HepG2 (cell line): ENCODE data around the gene TXN2. TPM values are rescaled to one million over a fixed set of nuclear protein-coding genes. Genes with fewer than 3 reads are reported as not detected.

Source experiments
- ATAD3A ChIP-seq: sonication (generic); formaldehyde crosslinking; IDR thresholded peaks from 2 replicates; pipeline ENCODE4 v1.4.0; 2020; ENCODE audit warnings: missing genetic modification reagents
- BRF2 ChIP-seq: sonication (generic); formaldehyde crosslinking; IDR thresholded peaks from 2 replicates; pipeline ENCODE4 v1.8.1; 2022; ENCODE audit warnings: mild to moderate bottlenecking, missing genetic modification reagents
- CAMTA2 ChIP-seq: sonication (generic); formaldehyde crosslinking; IDR thresholded peaks from 2 replicates; pipeline ENCODE4 v1.4.0; 2020; ENCODE audit warnings: mild to moderate bottlenecking, missing genetic modification reagents, borderline replicate concordance
- GZF1 ChIP-seq: sonication (generic); formaldehyde crosslinking; IDR thresholded peaks from 2 replicates; pipeline ENCODE4 v1.5.1; 2020; ENCODE audit warnings: mild to moderate bottlenecking, missing genetic modification reagents
- JARID2 ChIP-seq: sonication (generic); formaldehyde crosslinking; IDR thresholded peaks from 2 replicates; pipeline ENCODE4 v1.8.1; 2023; ENCODE audit warnings: missing genetic modification reagents, inconsistent platforms; ENCODE audit not compliant: insufficient replicate concordance
- KAT7 ChIP-seq: IDR thresholded peaks from 2 replicates; pipeline ENCODE4 v1.6.1; 2018; ENCODE audit warnings: borderline replicate concordance, missing compliant biosample characterization
- MAFF ChIP-seq: IDR thresholded peaks from 2 replicates; pipeline ENCODE4 v1.6.1; 2011; ENCODE audit warnings: low read depth, low read length, improper control_type of control experiment
- MIXL1 ChIP-seq: IDR thresholded peaks from 2 replicates; pipeline ENCODE4 v1.6.1; 2016
- NFYB ChIP-seq: sonication (generic); formaldehyde crosslinking; IDR thresholded peaks from 2 replicates; pipeline ENCODE4 v1.4.0; 2020; ENCODE audit warnings: missing genetic modification reagents
- TBX3 ChIP-seq: fragments of 450-650 bp; IDR thresholded peaks from 2 replicates; pipeline ENCODE4 v1.6.1; 2017; ENCODE audit warnings: antibody characterized with exemption, mild to moderate bottlenecking, inconsistent platforms, borderline replicate concordance
- TP53 ChIP-seq: sonication (generic); formaldehyde crosslinking; conservative IDR thresholded peaks from 2 replicates; pipeline ENCODE4 v1.4.0; 2020; ENCODE audit warnings: missing genetic modification reagents
- ZFP36L2 ChIP-seq: sonication (generic); formaldehyde crosslinking; IDR thresholded peaks from 2 replicates; pipeline ENCODE4 v1.4.0; 2020; ENCODE audit warnings: missing genetic modification reagents
- ZFYVE20 ChIP-seq: sonication (generic); formaldehyde crosslinking; IDR thresholded peaks from 2 replicates; pipeline ENCODE4 v1.8.0; 2023; ENCODE audit warnings: low read depth, mild to moderate bottlenecking, moderate library complexity, missing genetic modification reagents, borderline replicate concordance
- ZNF143 ChIP-seq: sonication (generic); formaldehyde crosslinking; IDR thresholded peaks from 2 replicates; pipeline ENCODE4 v1.4.0; 2020; ENCODE audit warnings: missing genetic modification reagents
- ZNF17 ChIP-seq: sonication (generic); formaldehyde crosslinking; IDR thresholded peaks from 2 replicates; pipeline ENCODE4 v1.5.0; 2020; ENCODE audit warnings: mild to moderate bottlenecking, missing genetic modification reagents
- ZNF207 ChIP-seq: fragments of 450-650 bp; IDR thresholded peaks from 2 replicates; pipeline ENCODE4 v1.6.1; 2016; ENCODE audit warnings: antibody characterized with exemption, borderline replicate concordance
- ZNF232 ChIP-seq: sonication (generic); formaldehyde crosslinking; IDR thresholded peaks from 2 replicates; pipeline ENCODE4 v1.4.0; 2020; ENCODE audit warnings: missing genetic modification reagents, borderline replicate concordance
- ZNF414 ChIP-seq: sonication (generic); formaldehyde crosslinking; IDR thresholded peaks from 2 replicates; pipeline ENCODE4 v1.5.0; 2020; ENCODE audit warnings: missing genetic modification reagents
- ZNF460 ChIP-seq: sonication (generic); formaldehyde crosslinking; IDR thresholded peaks from 2 replicates; pipeline ENCODE4 v1.5.1; 2020; ENCODE audit warnings: missing genetic modification reagents, mild to moderate bottlenecking, borderline replicate concordance
- ZNF569 ChIP-seq: sonication (generic); formaldehyde crosslinking; IDR thresholded peaks from 2 replicates; pipeline ENCODE4 v1.5.0; 2020; ENCODE audit warnings: mild to moderate bottlenecking, missing genetic modification reagents, moderate library complexity, borderline replicate concordance
- ZNF614 ChIP-seq: IDR thresholded peaks from 2 replicates; pipeline ENCODE4 v1.6.1; 2018; ENCODE audit warnings: missing biosample characterization, missing genetic modification reagents, inconsistent platforms, borderline replicate concordance
- ZNF747 ChIP-seq: sonication (generic); formaldehyde crosslinking; IDR thresholded peaks from 2 replicates; pipeline ENCODE4 v1.8.1; 2023; ENCODE audit warnings: missing genetic modification reagents, mild to moderate bottlenecking, borderline replicate concordance
- ZNF878 ChIP-seq: sonication (generic); formaldehyde crosslinking; IDR thresholded peaks from 2 replicates; pipeline ENCODE4 v1.8.1; 2023; ENCODE audit warnings: mild to moderate bottlenecking, missing genetic modification reagents, moderate library complexity
- polyA plus RNA-seq, 8 experiments: library from polyadenylated mRNA; depleted of rRNA in 3 of 8; stranded (reverse) in 7 of 8; unstranded in 1 of 8; fragments of >200 nt; fragmentation: Illumina TruSeq in 4 of 8; extraction: Trizol in 4 of 8; gene quantifications; 2 replicates each; pipeline versions ENCODE4 v1.2.1 to v1.2.3, GENCODE V29; 2011 to 2016; ENCODE audit warnings: low read depth in 4 of 8, missing spikeins in 1 of 8, mixed read lengths in 1 of 8; ENCODE audit not compliant: insufficient read depth in 1 of 8
- total RNA-seq, 5 experiments: library from RNA; depleted of rRNA; stranded (reverse); fragments of >200 nt; fragmentation: Illumina TruSeq; extraction: Trizol; gene quantifications; 2 replicates each; pipeline ENCODE4 v1.2.3, GENCODE V29; 2016; ENCODE audit warnings: low read depth in 1 of 5
- TF ChIP-seq, protein P1 (sequence below): sonication (generic); formaldehyde crosslinking; IDR thresholded peaks from 2 replicates; pipeline ENCODE4 v1.4.0; 2020; ENCODE audit warnings: missing genetic modification reagents
- TF ChIP-seq, protein P2 (sequence below): sonication (generic); formaldehyde crosslinking; IDR thresholded peaks from 2 replicates; pipeline ENCODE4 v1.9.0; 2022; ENCODE audit warnings: missing genetic modification reagents, mild to moderate bottlenecking, borderline replicate concordance

TXN2 gene
- total and polyA plus RNA-seq, 2 of the 13 experiments (the other 11 are each of a cell fraction or from before 2014, with no cell fraction given): 41.4 to 109 TPM

GRCh38 chr22:36506637-36507517 is 25.4 kb upstream of the TXN2 start, which contains the start of gene FOXRED2 (continued):
- no peak for TF ChIP-seq TP53
- TF ChIP-seq ZNF878 (CRISPR knock-in tag): peak; percentile 81
- peak; percentile 93 for TF ChIP-seq ZNF747
- 0 out of 2 replicates have a peak, but pooled peaks have one; percentile 94 for TF ChIP-seq ZNF414 (CRISPR knock-in tag)
- TF ChIP-seq, protein P1, sequence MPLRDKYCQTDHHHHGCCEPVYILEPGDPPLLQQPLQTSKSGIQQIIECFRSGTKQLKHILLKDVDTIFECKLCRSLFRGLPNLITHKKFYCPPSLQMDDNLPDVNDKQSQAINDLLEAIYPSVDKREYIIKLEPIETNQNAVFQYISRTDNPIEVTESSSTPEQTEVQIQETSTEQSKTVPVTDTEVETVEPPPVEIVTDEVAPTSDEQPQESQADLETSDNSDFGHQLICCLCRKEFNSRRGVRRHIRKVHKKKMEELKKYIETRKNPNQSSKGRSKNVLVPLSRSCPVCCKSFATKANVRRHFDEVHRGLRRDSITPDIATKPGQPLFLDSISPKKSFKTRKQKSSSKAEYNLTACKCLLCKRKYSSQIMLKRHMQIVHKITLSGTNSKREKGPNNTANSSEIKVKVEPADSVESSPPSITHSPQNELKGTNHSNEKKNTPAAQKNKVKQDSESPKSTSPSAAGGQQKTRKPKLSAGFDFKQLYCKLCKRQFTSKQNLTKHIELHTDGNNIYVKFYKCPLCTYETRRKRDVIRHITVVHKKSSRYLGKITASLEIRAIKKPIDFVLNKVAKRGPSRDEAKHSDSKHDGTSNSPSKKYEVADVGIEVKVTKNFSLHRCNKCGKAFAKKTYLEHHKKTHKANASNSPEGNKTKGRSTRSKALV (CRISPR knock-in tag): peak; percentile 51; the same call in 1 of the 2 replicates
- peak; percentile 87; the same call in 1 of the 2 replicates for TF ChIP-seq ZFYVE20 (CRISPR knock-in tag)
- TF ChIP-seq ZFP36L2: no peak
- peak; percentile 87 for TF ChIP-seq ZNF143 (CRISPR knock-in tag)
- TF ChIP-seq NFYB (CRISPR knock-in tag): peak; percentile 78
- peak; percentile 94 for TF ChIP-seq ZNF232 (CRISPR knock-in tag)
- no peak for TF ChIP-seq ZNF207
- peak; percentile 95 for TF ChIP-seq ZNF17 (CRISPR knock-in tag)
- TF ChIP-seq ATAD3A (CRISPR knock-in tag): no peak
- TF ChIP-seq JARID2 (CRISPR knock-in tag): no peak
- peak; percentile 68; the same call in 1 of the 2 replicates for TF ChIP-seq CAMTA2 (CRISPR knock-in tag)
- no peak for TF ChIP-seq ZNF460
- TF ChIP-seq ZNF569: peak; percentile 40; the same call in 1 of the 2 replicates
- peak; percentile 90 for TF ChIP-seq GZF1 (CRISPR knock-in tag)
- TF ChIP-seq, protein P2, sequence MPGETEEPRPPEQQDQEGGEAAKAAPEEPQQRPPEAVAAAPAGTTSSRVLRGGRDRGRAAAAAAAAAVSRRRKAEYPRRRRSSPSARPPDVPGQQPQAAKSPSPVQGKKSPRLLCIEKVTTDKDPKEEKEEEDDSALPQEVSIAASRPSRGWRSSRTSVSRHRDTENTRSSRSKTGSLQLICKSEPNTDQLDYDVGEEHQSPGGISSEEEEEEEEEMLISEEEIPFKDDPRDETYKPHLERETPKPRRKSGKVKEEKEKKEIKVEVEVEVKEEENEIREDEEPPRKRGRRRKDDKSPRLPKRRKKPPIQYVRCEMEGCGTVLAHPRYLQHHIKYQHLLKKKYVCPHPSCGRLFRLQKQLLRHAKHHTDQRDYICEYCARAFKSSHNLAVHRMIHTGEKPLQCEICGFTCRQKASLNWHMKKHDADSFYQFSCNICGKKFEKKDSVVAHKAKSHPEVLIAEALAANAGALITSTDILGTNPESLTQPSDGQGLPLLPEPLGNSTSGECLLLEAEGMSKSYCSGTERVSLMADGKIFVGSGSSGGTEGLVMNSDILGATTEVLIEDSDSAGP (CRISPR knock-in tag): peak; percentile 91
- TF ChIP-seq KAT7 (CRISPR knock-in tag): peak; percentile 73; the same call in 1 of the 2 replicates
- peak; percentile 99 for TF ChIP-seq BRF2 (CRISPR knock-in tag)
- peak; percentile 82; the same call in 1 of the 2 replicates for TF ChIP-seq ZNF614 (CRISPR knock-in tag)
- no peak for TF ChIP-seq MAFF
- TF ChIP-seq TBX3: no peak
- peak; percentile 56; the same call in 1 of the 2 replicates for TF ChIP-seq MIXL1 (CRISPR knock-in tag)
